Astrocyte of the spinal cord (primary cell): ENCODE results near the gene GPBP1.
"Not testable (repeated sequence)": the region's sequence is repeated elsewhere in the genome, so short reads cannot be mapped to it uniquely, and the experiment has no call there.

Experiments
- DNase-seq: peaks from one replicate; pipeline ENCODE4 v3.0.0; 2011; ENCODE audit warnings: low read depth, low spot score
- H3K4me3 ChIP-seq: 2 replicates; pipeline ENCODE4 v1.5.1; 2011; ENCODE audit warnings: low read depth, mild to moderate bottlenecking, low read length, moderate library complexity
- CTCF ChIP-seq: IDR thresholded peaks from 2 replicates; pipeline ENCODE4 v1.5.1; 2012; ENCODE audit warnings: low read depth, mild to moderate bottlenecking, low read length, inconsistent platforms
- in situ Hi-C: cut with HindIII; loops from 2 replicates; pipeline ENCODE4 v1.10.0; 2017; ENCODE audit warnings: low sequenced_read_pairs

GPBP1 gene

GRCh38 chr5:57304931-57305330, 131.1 kb downstream of the GPBP1 start:
- in situ Hi-C loops: no loop called here
- TF ChIP-seq CTCF: no peak
- no peak for DNase-seq
- H3K4me3 ChIP-seq: no peak overlapping the region

- no peak overlapping the region for H3K4me3 ChIP-seq
- DNase-seq: no peak
- in situ Hi-C loops: no loop called here
- TF ChIP-seq CTCF: no peak
Observed at GRCh38 chr5:57306359-57306758, 132.5 kb downstream of the GPBP1 start.

GRCh38 chr5:57307516-57307915, 133.7 kb downstream of the GPBP1 start:
- in situ Hi-C loops: no loop called here
- DNase-seq: peak; percentile 37
- no peak overlapping the region for H3K4me3 ChIP-seq
- no peak for TF ChIP-seq CTCF

GRCh38 chr5:57309022-57309421, 135.2 kb downstream of the GPBP1 start:
- H3K4me3 ChIP-seq, in situ Hi-C loops, DNase-seq: not testable (repeated sequence)

GRCh38 chr5:57311251-57311650, 137.4 kb downstream of the GPBP1 start:
- TF ChIP-seq CTCF: no peak
- H3K4me3 ChIP-seq: no peak overlapping the region
- in situ Hi-C loops: no loop called here
- no peak for DNase-seq

GRCh38 chr5:57311921-57312735, 138.3 kb downstream of the GPBP1 start:
- in situ Hi-C loops: no loop called here
- H3K4me3 ChIP-seq: no peak overlapping the region
- no peak for DNase-seq
- no peak for TF ChIP-seq CTCF

GRCh38 chr5:57313716-57314115, 139.9 kb downstream of the GPBP1 start:
- no peak for TF ChIP-seq CTCF
- in situ Hi-C loops: no loop called here

More at GRCh38 chr5:57313716-57314115, 139.9 kb downstream of the GPBP1 start:
- DNase-seq: no peak
- no peak overlapping the region for H3K4me3 ChIP-seq
